HUES64 (cell line): ENCODE data around the gene JAZF1.

Source experiments
- H3K27ac ChIP-seq: 2 replicates; pipeline ENCODE4 v1.7.0; 2013; ENCODE audit warnings: low read depth, low read length, inconsistent platforms
- H3K27me3 ChIP-seq: 2 replicates; pipeline ENCODE4 v1.6.1; 2013; ENCODE audit warnings: mild to moderate bottlenecking, low read length; ENCODE audit not compliant: insufficient read depth
- H3K36me3 ChIP-seq: 2 replicates; pipeline ENCODE4 v1.6.1; 2013; ENCODE audit warnings: mild to moderate bottlenecking, low read length; ENCODE audit not compliant: insufficient read depth
- H3K4me1 ChIP-seq: 2 replicates; pipeline ENCODE4 v1.6.1; 2013; ENCODE audit warnings: mild to moderate bottlenecking, low read length, moderate library complexity; ENCODE audit not compliant: insufficient read depth
- H3K4me3 ChIP-seq: 2 replicates; pipeline ENCODE4 v1.5.1; 2013; ENCODE audit warnings: mild to moderate bottlenecking, low read length, moderate library complexity
- H3K9ac ChIP-seq: 2 replicates; pipeline ENCODE4 v1.6.1; 2013; ENCODE audit warnings: mild to moderate bottlenecking, low read depth, low read length
- H3K9me3 ChIP-seq: 2 replicates; pipeline ENCODE4 v1.6.1; 2013; ENCODE audit warnings: low read depth, low read length; ENCODE audit not compliant: insufficient read depth
- WGBS: fragments of 150-250, 120-280 bp; methylation state at CpG from one replicate; pipeline ENCODE4 v1.1.7; 2013; ENCODE audit warnings: missing lambda C conversion rate; 5-methylcytosine and 5-hydroxymethylcytosine counted together

The JAZF1 gene

GRCh38 chr7:27812706-27813105, 367.9 kb downstream of the JAZF1 start:
- WGBS, result 95% methylated on average over 2 of the region's 2 CpGs
- Histone ChIP-seq H3K27me3 (no peaks in the 10 kb centered on the region), H3K27ac (no peak overlapping the region), H3K4me3 (no peak overlapping the region), H3K36me3 (peaks cover 17% of the 10 kb centered on the region), H3K9me3 (no peaks in the 10 kb centered on the region), H3K4me1 (no peaks in the 10 kb centered on the region), H3K9ac (no peak overlapping the region)

GRCh38 chr7:27810186-27810585, 370.4 kb downstream of the JAZF1 start:
- H3K27me3 ChIP-seq, result no peaks in the 10 kb centered on the region
- 79% methylated on average over 3 of the region's 4 CpGs for WGBS
- H3K27ac ChIP-seq, result no peak overlapping the region
- H3K9ac ChIP-seq, result no peak overlapping the region
- no peaks in the 10 kb centered on the region for H3K4me1 ChIP-seq
- 0 out of 2 replicates have a peak, but pooled peaks cover 4% of the 10 kb centered on the region for H3K36me3 ChIP-seq
- no peak overlapping the region for H3K4me3 ChIP-seq
- H3K9me3 ChIP-seq, result no peaks in the 10 kb centered on the region

GRCh38 chr7:27808626-27809025, 372.0 kb downstream of the JAZF1 start:
- no peak overlapping the region for H3K9ac ChIP-seq
- 0 out of 2 replicates have a peak, but pooled peaks cover 4% of the 10 kb centered on the region for H3K36me3 ChIP-seq
- 97% methylated on average over 2 of the region's 2 CpGs for WGBS
- H3K9me3 ChIP-seq, result no peaks in the 10 kb centered on the region
- no peaks in the 10 kb centered on the region for H3K4me1 ChIP-seq
- no peak overlapping the region for H3K27ac ChIP-seq
- no peak overlapping the region for H3K4me3 ChIP-seq
- no peaks in the 10 kb centered on the region for H3K27me3 ChIP-seq

- no peaks in the 10 kb centered on the region for H3K9me3 ChIP-seq
- H3K4me1 ChIP-seq, result peaks cover 12% of the 10 kb centered on the region
- peaks cover 4% of the 10 kb centered on the region for H3K36me3 ChIP-seq
- no peak overlapping the region for H3K4me3 ChIP-seq
- no peak overlapping the region for H3K27ac ChIP-seq
- WGBS, result 95% methylated on average over 2 of the region's 3 CpGs
- no peaks in the 10 kb centered on the region for H3K27me3 ChIP-seq
- H3K9ac ChIP-seq, result no peak overlapping the region
Observed at GRCh38 chr7:27804139-27804538, 376.5 kb downstream of the JAZF1 start.

- H3K27ac ChIP-seq, result no peak overlapping the region
- no peaks in the 10 kb centered on the region for H3K27me3 ChIP-seq
- no peak overlapping the region for H3K9ac ChIP-seq
- no peaks in the 10 kb centered on the region for H3K9me3 ChIP-seq
- 92% methylated on average over 2 of the region's 2 CpGs for WGBS
- H3K4me3 ChIP-seq, result no peak overlapping the region
- H3K36me3 ChIP-seq, result peaks cover 4% of the 10 kb centered on the region
- peaks cover 12% of the 10 kb centered on the region for H3K4me1 ChIP-seq
Observed at GRCh38 chr7:27802999-27803398, 377.6 kb downstream of the JAZF1 start.

GRCh38 chr7:27799212-27799611, 381.4 kb downstream of the JAZF1 start:
- WGBS, result 100% methylated on average over 2 of the region's 2 CpGs

GRCh38 chr7:27795977-27796376, 384.6 kb downstream of the JAZF1 start:
- Histone ChIP-seq H3K4me3 (no peak overlapping the region), H3K27ac (no peak overlapping the region), H3K9me3 (no peaks in the 10 kb centered on the region), H3K9ac (no peak overlapping the region), H3K27me3 (no peaks in the 10 kb centered on the region), H3K36me3 (peaks cover 50% of the 10 kb centered on the region), H3K4me1 (peaks cover 8% of the 10 kb centered on the region; the same call in 1 of the 2 replicates)
- WGBS, result no CpG with 5 or more reads among the region's 1 CpG

More at GRCh38 chr7:27799212-27799611, 381.4 kb downstream of the JAZF1 start:
- Histone ChIP-seq H3K27ac (no peak overlapping the region), H3K4me1 (peaks cover 12% of the 10 kb centered on the region), H3K9ac (no peak overlapping the region), H3K4me3 (no peak overlapping the region), H3K36me3 (peaks cover 23% of the 10 kb centered on the region), H3K27me3 (no peaks in the 10 kb centered on the region), H3K9me3 (no peaks in the 10 kb centered on the region)

- peaks cover 49% of the 10 kb centered on the region for H3K36me3 ChIP-seq
- 100% methylated on average over 1 of the region's 1 CpG for WGBS
- H3K27ac ChIP-seq, result no peak overlapping the region
- no peak overlapping the region for H3K4me3 ChIP-seq
- H3K9me3 ChIP-seq, result no peaks in the 10 kb centered on the region
- H3K9ac ChIP-seq, result no peak overlapping the region
- H3K27me3 ChIP-seq, result no peaks in the 10 kb centered on the region
- H3K4me1 ChIP-seq, result peaks cover 8% of the 10 kb centered on the region; the same call in 1 of the 2 replicates
Observed at GRCh38 chr7:27793780-27794179, 386.8 kb downstream of the JAZF1 start.

- H3K4me1 ChIP-seq, result peaks cover 19% of the 10 kb centered on the region
- H3K27me3 ChIP-seq, result no peaks in the 10 kb centered on the region
- H3K4me3 ChIP-seq, result no peak overlapping the region
- no peaks in the 10 kb centered on the region for H3K9me3 ChIP-seq
- H3K36me3 ChIP-seq, result peaks cover 57% of the 10 kb centered on the region
- no peak overlapping the region for H3K27ac ChIP-seq
- no peak overlapping the region for H3K9ac ChIP-seq
Observed at GRCh38 chr7:27788437-27788836, 392.2 kb downstream of the JAZF1 start.

- H3K4me3 ChIP-seq, result no peak overlapping the region
- peaks cover 38% of the 10 kb centered on the region for H3K36me3 ChIP-seq
- H3K4me1 ChIP-seq, result peaks cover 11% of the 10 kb centered on the region
- H3K9me3 ChIP-seq, result no peaks in the 10 kb centered on the region
- H3K27me3 ChIP-seq, result no peaks in the 10 kb centered on the region
- H3K9ac ChIP-seq, result no peak overlapping the region
- 81% methylated on average over 5 of the region's 6 CpGs for WGBS
- H3K27ac ChIP-seq, result no peak overlapping the region
Observed at GRCh38 chr7:27784399-27785053, 396.1 kb downstream of the JAZF1 start.

- no peaks in the 10 kb centered on the region for H3K9me3 ChIP-seq
- no peak overlapping the region for H3K9ac ChIP-seq
- WGBS, result 96% methylated on average over 2 of the region's 2 CpGs
- no peak overlapping the region for H3K4me3 ChIP-seq
- peaks cover 11% of the 10 kb centered on the region for H3K4me1 ChIP-seq
- no peaks in the 10 kb centered on the region for H3K27me3 ChIP-seq
- peaks cover 26% of the 10 kb centered on the region for H3K36me3 ChIP-seq
- no peak overlapping the region for H3K27ac ChIP-seq
Observed at GRCh38 chr7:27782849-27783248, 397.7 kb downstream of the JAZF1 start.

GRCh38 chr7:27781188-27781587, 399.4 kb downstream of the JAZF1 start:
- H3K27me3 ChIP-seq, result no peaks in the 10 kb centered on the region
- 100% methylated on average over 2 of the region's 2 CpGs for WGBS
- H3K4me1 ChIP-seq, result peaks cover 12% of the 10 kb centered on the region; the same call in 1 of the 2 replicates
- H3K27ac ChIP-seq, result no peak overlapping the region
- H3K36me3 ChIP-seq, result peaks cover 10% of the 10 kb centered on the region
- no peaks in the 10 kb centered on the region for H3K9me3 ChIP-seq
- H3K4me3 ChIP-seq, result no peak overlapping the region
- H3K9ac ChIP-seq, result no peak overlapping the region
